Activated CD4-positive, alpha-beta memory T cell treated with anti-CD3 and anti-CD28 coated beads, Interleukin-2, amount 10 ng/mL, durations not matched to agents 7 days and 5 days (primary cell): Measurements from ENCODE around the gene PCDHGB2. TPM values are rescaled to one million over a fixed set of nuclear protein-coding genes. Genes with fewer than 3 reads are reported as not detected.

Experiments used
- total RNA-seq, 2 experiments: library from RNA; stranded (reverse); gene quantifications; one replicate each; pipeline ENCODE4 v1.2.3, GENCODE V29; 2021

Gene PCDHGB2
- total RNA-seq, 2 experiments from 2014 or later, result 0.18 to 0.23 TPM

Other genes starting within 250 kb of the PCDHGB2 start
- gene PCDHB4, start 238.2 kb upstream of the PCDHGB2 start, total RNA-seq, result not detected
- not detected for gene PCDHB5, start 224.8 kb upstream of the PCDHGB2 start, total RNA-seq
- gene PCDHB6, start 209.9 kb upstream of the PCDHGB2 start, total RNA-seq, result not detected
- gene PCDHB7, start 187.3 kb upstream of the PCDHGB2 start, total RNA-seq, result not detected
- not detected for gene PCDHB8, start 182.2 kb upstream of the PCDHGB2 start, total RNA-seq
- gene PCDHB16, start 177.6 kb upstream of the PCDHGB2 start, total RNA-seq, result not detected
- gene PCDHB9, start 172.8 kb upstream of the PCDHGB2 start, total RNA-seq, result not detected
- not detected for gene PCDHB10, start 167.6 kb upstream of the PCDHGB2 start, total RNA-seq
- not detected for gene PCDHB11, start 160.4 kb upstream of the PCDHGB2 start, total RNA-seq
- not detected for gene PCDHB12, start 151.3 kb upstream of the PCDHGB2 start, total RNA-seq
- gene PCDHB13, start 146.1 kb upstream of the PCDHGB2 start, total RNA-seq, result not detected
- gene PCDHB14, start 136.7 kb upstream of the PCDHGB2 start, total RNA-seq, result not detected
- not detected for gene PCDHB15, start 114.6 kb upstream of the PCDHGB2 start, total RNA-seq
- gene SLC25A2, start 55.9 kb upstream of the PCDHGB2 start, total RNA-seq, result under 1 TPM; 0.38 to 0.50 TPM
- gene TAF7, start 39.2 kb upstream of the PCDHGB2 start, total RNA-seq, result 10 to 100 TPM; 74.3 to 75.1 TPM
- gene PCDHGA1, start 29.5 kb upstream of the PCDHGB2 start, total RNA-seq, result under 1 TPM in 1 of 2 experiments, not detected in 1; 0.05 TPM
- gene PCDHGA2, start 21.2 kb upstream of the PCDHGB2 start, total RNA-seq, result under 1 TPM in 1 of 2 experiments, not detected in 1; 0.05 TPM
- gene PCDHGA3, start 16.2 kb upstream of the PCDHGB2 start, total RNA-seq, result not detected
- gene PCDHGB1, start 9.9 kb upstream of the PCDHGB2 start, total RNA-seq, result under 1 TPM in 1 of 2 experiments, not detected in 1; 0.13 TPM
- gene PCDHGA4, start 5.0 kb upstream of the PCDHGB2 start, total RNA-seq, result under 1 TPM; 0.08 to 0.10 TPM
- not detected for gene PCDHGA5, start 4.2 kb downstream of the PCDHGB2 start, total RNA-seq
- under 1 TPM; 0.10 to 0.25 TPM for gene PCDHGB3, start 10.2 kb downstream of the PCDHGB2 start, total RNA-seq
- under 1 TPM; 0.10 TPM for gene PCDHGA6, start 13.9 kb downstream of the PCDHGB2 start, total RNA-seq
- under 1 TPM in 1 of 2 experiments, not detected in 1; 0.08 TPM for gene PCDHGA7, start 22.7 kb downstream of the PCDHGB2 start, total RNA-seq
- not detected for gene PCDHGB4, start 27.7 kb downstream of the PCDHGB2 start, total RNA-seq
- not detected for gene PCDHGA8, start 32.6 kb downstream of the PCDHGB2 start, total RNA-seq
- gene PCDHGB5, start 38.0 kb downstream of the PCDHGB2 start, total RNA-seq, result not detected
- not detected for gene PCDHGA9, start 42.8 kb downstream of the PCDHGB2 start, total RNA-seq
- not detected for gene PCDHGB6, start 48.0 kb downstream of the PCDHGB2 start, total RNA-seq
- under 1 TPM in 1 of 2 experiments, not detected in 1; 0.05 TPM for gene PCDHGA10, start 53.0 kb downstream of the PCDHGB2 start, total RNA-seq
- gene PCDHGB7, start 57.7 kb downstream of the PCDHGB2 start, total RNA-seq, result under 1 TPM in 1 of 2 experiments, not detected in 1; 0.08 TPM
- not detected for gene PCDHGA11, start 61.1 kb downstream of the PCDHGB2 start, total RNA-seq
- gene PCDHGA12, start 70.5 kb downstream of the PCDHGB2 start, total RNA-seq, result not detected
- gene PCDHGC3, start 116.0 kb downstream of the PCDHGB2 start, total RNA-seq, result not detected
- not detected for gene PCDHGC4, start 125.0 kb downstream of the PCDHGB2 start, total RNA-seq
- not detected for gene PCDHGC5, start 129.1 kb downstream of the PCDHGB2 start, total RNA-seq